Stimulated activated CD4-positive, alpha-beta T cell treated with anti-CD3 and anti-CD28 coated beads, TNF-alpha, amount 100 ng/mL, for 48 hours (primary cell): ENCODE data around the gene FKBP2.
"Not testable (repeated sequence)": the region's sequence is repeated elsewhere in the genome, so short reads cannot be mapped to it uniquely, and the experiment has no call there.

Experiments
- DNase-seq, 3 donors: peaks; one replicate each; pipeline ENCODE4 v3.0.0-alpha.2; 2020; ENCODE audit warnings: low read depth in 3 of 3

The FKBP2 gene

GRCh38 chr11:64233913-64234586 is 6.8 kb upstream of the FKBP2 start, which contains the start of gene VEGFB:
VEGFB (plus strand) TSS chr11:64234584; CDS start chr11:64234834, 250 bp downstream.
- peak in 1 of 3 donors; percentile 58 for DNase-seq

- no peak for DNase-seq
Measured at GRCh38 chr11:64234647-64235379, 6.1 kb upstream of the FKBP2 start.

GRCh38 chr11:64235437-64236161 is 5.3 kb upstream of the FKBP2 start:
- no peak for DNase-seq

- no peak for DNase-seq
Measured at GRCh38 chr11:64237484-64237951, 3.4 kb upstream of the FKBP2 start.

- DNase-seq, result no peak
Measured at GRCh38 chr11:64238076-64238475, 2.8 kb upstream of the FKBP2 start.

GRCh38 chr11:64238999-64239398 is 1.9 kb upstream of the FKBP2 start:
- no peak for DNase-seq

GRCh38 chr11:64239662-64240434 is 1.0 kb upstream of the FKBP2 start:
- no peak for DNase-seq

- DNase-seq, result peak in 2 of 3 donors; percentile 100
Measured at GRCh38 chr11:64241241-64241490, 271 bp downstream of the FKBP2 start.

GRCh38 chr11:64241491-64242374 is 838 bp downstream of the FKBP2 start:
- DNase-seq, result peak in 1 of 3 donors; percentile 99

- no peak for DNase-seq
Measured at GRCh38 chr11:64243236-64243854, 2.5 kb downstream of the FKBP2 start.

GRCh38 chr11:64244107-64244506 is 3.2 kb downstream of the FKBP2 start:
- no peak for DNase-seq

- DNase-seq, result no peak
Measured at GRCh38 chr11:64244966-64245365, 4.1 kb downstream of the FKBP2 start.

- no peak for DNase-seq
Measured at GRCh38 chr11:64245401-64245796, 4.5 kb downstream of the FKBP2 start.

GRCh38 chr11:64245797-64246620 is 5.1 kb downstream of the FKBP2 start:
- DNase-seq, result peak; percentile 61 to 77 (median 71)

GRCh38 chr11:64246621-64246870 is 5.7 kb downstream of the FKBP2 start:
- DNase-seq, result not testable (repeated sequence)

GRCh38 chr11:64246871-64247728 is 6.2 kb downstream of the FKBP2 start, which contains the start of gene PPP1R14B:
PPP1R14B (minus strand) TSS chr11:64246943; CDS start chr11:64246673, 270 bp downstream.
- DNase-seq, result peak; percentile 59 to 85 (median 60)

GRCh38 chr11:64247729-64248531 is 7.0 kb downstream of the FKBP2 start:
- DNase-seq, result no peak

- DNase-seq, result no peak
Measured at GRCh38 chr11:64248578-64248977, 7.7 kb downstream of the FKBP2 start.
